H9 (cell line): Measurements from ENCODE around the gene ALOX12B. TPM values are rescaled to one million over a fixed set of nuclear protein-coding genes. Genes with fewer than 3 reads are reported as not detected.

Source experiments
- DNase-seq: peaks from one replicate; pipeline ENCODE4 v3.0.0-alpha.2; 2017
- H2AFZ ChIP-seq: one replicate; pipeline ENCODE4 v1.6.1; 2013; ENCODE audit warnings: mild to moderate bottlenecking, low read length, control low read depth, moderate library complexity
- H2AK5ac ChIP-seq: 2 replicates; pipeline ENCODE4 v1.6.1; 2013; ENCODE audit warnings: low read length, control low read depth, mixed read lengths; ENCODE audit not compliant: insufficient read length
- H2BK120ac ChIP-seq: one replicate; pipeline ENCODE4 v1.6.1; 2013; ENCODE audit warnings: low read depth, mild to moderate bottlenecking, low read length, control low read depth, inconsistent platforms; ENCODE audit not compliant: poor library complexity, severe bottlenecking
- H2BK12ac ChIP-seq: 2 replicates; pipeline ENCODE4 v1.6.1; 2013; ENCODE audit warnings: low read length, control low read depth, mixed read lengths, low read depth; ENCODE audit not compliant: insufficient read length
- H2BK15ac ChIP-seq: 2 replicates; pipeline ENCODE4 v1.6.1; 2013; ENCODE audit warnings: low read depth, low read length, control low read depth
- H2BK20ac ChIP-seq: one replicate; pipeline ENCODE4 v1.6.1; 2013; ENCODE audit warnings: low read depth, mild to moderate bottlenecking, low read length, control low read depth, inconsistent platforms; ENCODE audit not compliant: poor library complexity, severe bottlenecking
- H2BK5ac ChIP-seq: 2 replicates; pipeline ENCODE4 v1.6.1; 2013; ENCODE audit warnings: low read length, control low read depth, mixed read lengths; ENCODE audit not compliant: insufficient read length
- H3K14ac ChIP-seq: 2 replicates; pipeline ENCODE4 v1.6.1; 2013; ENCODE audit warnings: low read length, control low read depth; ENCODE audit not compliant: insufficient read depth
- H3K18ac ChIP-seq: 2 replicates; pipeline ENCODE4 v1.6.1; 2013; ENCODE audit warnings: low read depth, mild to moderate bottlenecking, mixed read lengths, low read length, control low read depth; ENCODE audit not compliant: insufficient read length
- H3K23ac ChIP-seq: 2 replicates; pipeline ENCODE4 v1.6.1; 2013; ENCODE audit warnings: low read length, control low read depth, mixed read lengths, low read depth; ENCODE audit not compliant: insufficient read length
- H3K23me2 ChIP-seq: 2 replicates; pipeline ENCODE4 v1.6.1; 2013; ENCODE audit warnings: low read depth, mild to moderate bottlenecking, mixed read lengths, low read length, control low read depth; ENCODE audit not compliant: insufficient read length, poor library complexity, severe bottlenecking
- H3K27ac ChIP-seq: 2 replicates; pipeline ENCODE4 v1.5.1; 2013; ENCODE audit warnings: low read length, control low read depth, mixed read lengths, low read depth; ENCODE audit not compliant: insufficient read length
- H3K27me3 ChIP-seq: 2 replicates; pipeline ENCODE4 v1.6.1; 2013; ENCODE audit warnings: low read length, control low read depth, inconsistent platforms; ENCODE audit not compliant: insufficient read depth
- H3K4ac ChIP-seq: 2 replicates; pipeline ENCODE4 v1.6.1; 2013; ENCODE audit warnings: low read depth, mild to moderate bottlenecking, control low read depth, inconsistent platforms, low read length, moderate library complexity
- H3K4me1 ChIP-seq: 2 replicates; pipeline ENCODE4 v1.6.1; 2013; ENCODE audit warnings: low read length, control low read depth, inconsistent platforms; ENCODE audit not compliant: insufficient read depth
- H3K4me2 ChIP-seq: 2 replicates; pipeline ENCODE4 v1.6.1; 2013; ENCODE audit warnings: low read length, control low read depth, mixed read lengths; ENCODE audit not compliant: insufficient read length, insufficient read depth
- H3K56ac ChIP-seq: 2 replicates; pipeline ENCODE4 v1.6.1; 2013; ENCODE audit warnings: low read depth, mild to moderate bottlenecking, mixed read lengths, low read length, control low read depth; ENCODE audit not compliant: insufficient read length
- H3K79me1 ChIP-seq: 2 replicates; pipeline ENCODE4 v1.6.1; 2013; ENCODE audit warnings: low read depth, mild to moderate bottlenecking, moderate library complexity, low read length, control low read depth, inconsistent platforms; ENCODE audit not compliant: insufficient read depth, poor library complexity, severe bottlenecking
- H3K79me2 ChIP-seq: 2 replicates; pipeline ENCODE4 v1.6.1; 2013; ENCODE audit warnings: low read length, control low read depth, inconsistent platforms; ENCODE audit not compliant: insufficient read depth
- H3K9ac ChIP-seq: 2 replicates; pipeline ENCODE4 v1.6.1; 2013; ENCODE audit warnings: low read length, control low read depth, mixed read lengths; ENCODE audit not compliant: insufficient read length; ENCODE audit errors: extremely low read depth
- H3K9me3 ChIP-seq: one replicate; pipeline ENCODE4 v1.6.1; 2013; ENCODE audit warnings: low read depth, low read length, inconsistent platforms; ENCODE audit not compliant: control insufficient read depth
- H3T11ph ChIP-seq: one replicate; pipeline ENCODE4 v1.6.1; 2013; ENCODE audit warnings: mild to moderate bottlenecking, low read length, control low read depth, inconsistent platforms
- H4K20me1 ChIP-seq: one replicate; pipeline ENCODE4 v1.6.1; 2013; ENCODE audit not compliant: control insufficient read depth, insufficient read length, insufficient read depth
- H4K5ac ChIP-seq: 2 replicates; pipeline ENCODE4 v1.6.1; 2013; ENCODE audit warnings: low read depth, mild to moderate bottlenecking, mixed read lengths, low read length, control low read depth; ENCODE audit not compliant: insufficient read length
- H4K8ac ChIP-seq: replicated peaks from 2 replicates; pipeline ENCODE4 v1.6.1; 2013; ENCODE audit warnings: low read length, control low read depth, mixed read lengths, low read depth; ENCODE audit not compliant: insufficient read length
- H4K91ac ChIP-seq: 2 replicates; pipeline ENCODE4 v1.6.1; 2013; ENCODE audit warnings: low read depth, mild to moderate bottlenecking, moderate library complexity, mixed read lengths, low read length, control low read depth; ENCODE audit not compliant: insufficient read length
- H3K27ac Mint-ChIP-seq, 3 experiments: 2 replicates in 2 of 3; 3 replicates in 1 of 3; pipeline ENCODE4 v1.8.0; 2020 to 2021; ENCODE audit warnings: mixed read lengths in 3 of 3, mild to moderate bottlenecking in 1 of 3, moderate library complexity in 1 of 3
- H3K27me3 Mint-ChIP-seq: 2 replicates; pipeline ENCODE4 v1.8.0; 2021; ENCODE audit warnings: low read depth, mild to moderate bottlenecking, moderate library complexity, mixed read lengths
- H3K36me3 Mint-ChIP-seq, 3 experiments: 2 replicates in 2 of 3; 3 replicates in 1 of 3; pipeline ENCODE4 v1.8.0; 2020 to 2021; ENCODE audit warnings: low read depth in 3 of 3, mixed read lengths in 3 of 3; ENCODE audit not compliant: insufficient read depth in 1 of 3
- H3K4me1 Mint-ChIP-seq, 2 experiments: 2 replicates each; pipeline ENCODE4 v1.8.0; 2020; ENCODE audit warnings: mixed read lengths in 2 of 2
- H3K4me3 Mint-ChIP-seq, 2 experiments: 2 replicates in 1 of 2; 3 replicates in 1 of 2; pipeline ENCODE4 v1.8.0; 2020 to 2021; ENCODE audit warnings: mild to moderate bottlenecking in 2 of 2, mixed read lengths in 2 of 2, moderate library complexity in 1 of 2
- H3K9me3 Mint-ChIP-seq, 2 experiments: 2 replicates in 1 of 2; 3 replicates in 1 of 2; pipeline ENCODE4 v1.8.0; 2020; ENCODE audit warnings: mild to moderate bottlenecking in 2 of 2, mixed read lengths in 2 of 2, moderate library complexity in 1 of 2
- CTCF ChIP-seq: fragments of 200-600 bp; sonication (generic); conservative IDR thresholded peaks from 3 replicates; pipeline ENCODE4 v1.8.0; 2021; ENCODE audit warnings: antibody characterized with exemption, mild to moderate bottlenecking
- WGBS: extraction: QIAGEN DNeasy Blood & Tissue Kit; methylation state at CpG from one replicate; pipeline ENCODE4 v1.1.7; 2013; ENCODE audit warnings: missing lambda C conversion rate, low lambda C conversion rate, mixed read lengths; ENCODE audit not compliant: insufficient read length; ENCODE audit errors: extremely low coverage; 5-methylcytosine and 5-hydroxymethylcytosine counted together
- total RNA-seq: library from RNA; stranded (reverse); gene quantifications from 2 replicates; pipeline ENCODE4 v1.2.1, GENCODE V29; 2021

Gene ALOX12B
- total RNA-seq, 1 experiment from 2014 or later = 1.2 TPM

- DNase-seq = no peak
Measured at GRCh38 chr17:8096541-8096940, 9.0 kb upstream of the ALOX12B start.

More at GRCh38 chr17:8096541-8096940, 9.0 kb upstream of the ALOX12B start:
- H3K4ac ChIP-seq = no peak overlapping the region
- Mint-ChIP-seq H3K27me3 (peaks cover 36% of the 10 kb centered on the region), H3K27ac (no peak overlapping the region; a peak in 1 of 7 replicates), H3K36me3 (no peaks in the 10 kb centered on the region), H3K4me3 (no peak overlapping the region; a peak in 1 of 5 replicates), H3K9me3 (no peaks in the 10 kb centered on the region; a peak in 1 of 5 replicates), H3K4me1 (peaks cover 0 to 4% of the 10 kb centered on the region in 2 experiments; a peak in 2 of 4 replicates)
- no peaks in the 10 kb centered on the region for H3K23me2 ChIP-seq
- H4K5ac ChIP-seq = no peak overlapping the region
- no peak overlapping the region for H3T11ph ChIP-seq
- no peak overlapping the region for H2BK20ac ChIP-seq
- H3K9me3 ChIP-seq = no peaks in the 10 kb centered on the region
- H3K18ac ChIP-seq = no peak overlapping the region
- no peak overlapping the region for H3K23ac ChIP-seq
- H3K4me1 ChIP-seq = no peaks in the 10 kb centered on the region; the same call in 1 of the 2 replicates
- no peak overlapping the region for H3K9ac ChIP-seq
- no peak overlapping the region for H2BK15ac ChIP-seq
- WGBS = no CpG with 5 or more reads among the region's 8 CpGs
- H3K27ac ChIP-seq = no peak overlapping the region
- no peaks in the 10 kb centered on the region for H4K20me1 ChIP-seq
- no peak overlapping the region for H4K8ac ChIP-seq
- no peak overlapping the region for H3K4me2 ChIP-seq
- H2BK120ac ChIP-seq = no peak overlapping the region
- no peak for TF ChIP-seq CTCF
- no peak overlapping the region for H2BK12ac ChIP-seq
- H4K91ac ChIP-seq = no peak overlapping the region
- no peak overlapping the region for H3K56ac ChIP-seq
- no peak overlapping the region for H2AK5ac ChIP-seq
- H3K14ac ChIP-seq = no peak overlapping the region
- no peaks in the 10 kb centered on the region for H3K79me2 ChIP-seq
- no peak overlapping the region for H2BK5ac ChIP-seq
- no peak overlapping the region for H2AFZ ChIP-seq
- no peaks in the 10 kb centered on the region for H3K27me3 ChIP-seq
- no peaks in the 10 kb centered on the region for H3K79me1 ChIP-seq
